ENCODE results near the gene PSG1.
"Not testable (repeated sequence)": the region's sequence is repeated elsewhere in the genome, so short reads cannot be mapped to it uniquely, and the experiment has no call there.

DNA sequence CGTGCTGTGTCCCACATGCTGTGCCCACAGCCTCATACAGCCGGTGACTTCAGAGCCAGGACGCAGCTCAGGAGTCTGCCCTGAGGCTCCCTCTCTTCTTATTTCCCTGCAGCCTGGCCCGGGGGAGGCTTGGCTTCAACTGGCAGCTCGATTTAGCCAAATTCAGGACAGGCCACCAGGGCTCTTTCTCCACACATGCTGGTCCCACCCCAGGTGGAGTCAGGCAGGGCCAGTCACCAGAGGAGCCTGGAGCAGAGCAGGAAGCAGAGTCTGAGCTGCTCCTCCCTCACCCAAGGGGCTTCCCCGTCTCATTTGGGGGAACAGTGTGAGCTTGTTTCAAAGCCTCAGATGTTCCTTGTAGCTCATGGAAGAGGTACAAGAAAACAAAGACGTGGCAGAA is 35.9 kb downstream of the PSG1 start:
- TF ChIP-seq, protein P1, sequence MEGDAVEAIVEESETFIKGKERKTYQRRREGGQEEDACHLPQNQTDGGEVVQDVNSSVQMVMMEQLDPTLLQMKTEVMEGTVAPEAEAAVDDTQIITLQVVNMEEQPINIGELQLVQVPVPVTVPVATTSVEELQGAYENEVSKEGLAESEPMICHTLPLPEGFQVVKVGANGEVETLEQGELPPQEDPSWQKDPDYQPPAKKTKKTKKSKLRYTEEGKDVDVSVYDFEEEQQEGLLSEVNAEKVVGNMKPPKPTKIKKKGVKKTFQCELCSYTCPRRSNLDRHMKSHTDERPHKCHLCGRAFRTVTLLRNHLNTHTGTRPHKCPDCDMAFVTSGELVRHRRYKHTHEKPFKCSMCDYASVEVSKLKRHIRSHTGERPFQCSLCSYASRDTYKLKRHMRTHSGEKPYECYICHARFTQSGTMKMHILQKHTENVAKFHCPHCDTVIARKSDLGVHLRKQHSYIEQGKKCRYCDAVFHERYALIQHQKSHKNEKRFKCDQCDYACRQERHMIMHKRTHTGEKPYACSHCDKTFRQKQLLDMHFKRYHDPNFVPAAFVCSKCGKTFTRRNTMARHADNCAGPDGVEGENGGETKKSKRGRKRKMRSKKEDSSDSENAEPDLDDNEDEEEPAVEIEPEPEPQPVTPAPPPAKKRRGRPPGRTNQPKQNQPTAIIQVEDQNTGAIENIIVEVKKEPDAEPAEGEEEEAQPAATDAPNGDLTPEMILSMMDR (conservative IDR thresholded peaks at IDR 0.05; ENCODE audit: low read length), result not testable (repeated sequence)
- not testable (repeated sequence) for TF ChIP-seq EZH2phosphoT487 (IDR thresholded peaks at IDR 0.05; ENCODE audit: borderline replicate concordance, low read depth, low read length)
